Measurements from ENCODE around the gene ATP5ME.

GRCh38 chr4:680091-680490 is 6.0 kb upstream of the ATP5ME start:
- TF ChIP-seq CTCF (IDR thresholded peaks at IDR 0.05; ENCODE audit: insufficient read depth, low read depth, low read length) (no peak), EZH2 (IDR thresholded peaks at IDR 0.05; ENCODE audit: insufficient read depth, low read length) (no peak)

Measured in astrocyte (in vitro differentiated cells and primary cell).